Lower leg skin (tissue), 4 donors: ENCODE results near the gene SLC34A3. TPM values are rescaled to one million over a fixed set of nuclear protein-coding genes. Genes with fewer than 3 reads are reported as not detected.
A peak's percentile ranks its signal among the peaks of the same experiment; 100 is the strongest.

Experiments
- DNase-seq, 2 donors: peaks; one replicate each; pipeline ENCODE4 v3.0.0-alpha.2; 2019; ENCODE audit warnings: low spot score in 2 of 2
- H3K4me3 ChIP-seq: fragments of 200-600 bp; sonication (generic); 2 replicates; pipeline ENCODE4 v1.5.1; 2017; ENCODE audit warnings: mild to moderate bottlenecking, low read depth; ENCODE audit not compliant: poor library complexity, severe bottlenecking
- POLR2A ChIP-seq, 2 donors: fragments of 450-650 bp; IDR thresholded peaks; one replicate each; pipeline ENCODE4 v1.6.1; 2016 to 2017; ENCODE audit warnings: antibody characterized with exemption in 2 of 2, mild to moderate bottlenecking in 1 of 2, moderate library complexity in 1 of 2
- WGBS, 2 donors: methylation state at CpG; one replicate each; pipeline ENCODE4 v1.1.5; 2018; 5-methylcytosine and 5-hydroxymethylcytosine counted together
- intact Hi-C: fragments of 100-400 bp; cut with DNase I; formaldehyde crosslinking; loops from one replicate; pipeline ENCODE4 v1.15.0; 2023; ENCODE audit warnings: low total_unique reads
- total RNA-seq, 4 donors: library from RNA; depleted of rRNA; stranded (reverse); fragments of >200 nt; gene quantifications; one replicate each; pipeline ENCODE4 v1.1.0, GENCODE V29; 2016
- TF ChIP-seq, protein P1 (sequence below), 3 donors: fragments of 450-650 bp; IDR thresholded peaks; one replicate each; pipeline ENCODE4 v1.5.1; 2016; ENCODE audit warnings: antibody characterized with exemption in 3 of 3, mild to moderate bottlenecking in 3 of 3, moderate library complexity in 2 of 3

The SLC34A3 gene
- total RNA-seq, 4 donors from 2014 or later, result 1.6 TPM; not detected in 3

DNA sequence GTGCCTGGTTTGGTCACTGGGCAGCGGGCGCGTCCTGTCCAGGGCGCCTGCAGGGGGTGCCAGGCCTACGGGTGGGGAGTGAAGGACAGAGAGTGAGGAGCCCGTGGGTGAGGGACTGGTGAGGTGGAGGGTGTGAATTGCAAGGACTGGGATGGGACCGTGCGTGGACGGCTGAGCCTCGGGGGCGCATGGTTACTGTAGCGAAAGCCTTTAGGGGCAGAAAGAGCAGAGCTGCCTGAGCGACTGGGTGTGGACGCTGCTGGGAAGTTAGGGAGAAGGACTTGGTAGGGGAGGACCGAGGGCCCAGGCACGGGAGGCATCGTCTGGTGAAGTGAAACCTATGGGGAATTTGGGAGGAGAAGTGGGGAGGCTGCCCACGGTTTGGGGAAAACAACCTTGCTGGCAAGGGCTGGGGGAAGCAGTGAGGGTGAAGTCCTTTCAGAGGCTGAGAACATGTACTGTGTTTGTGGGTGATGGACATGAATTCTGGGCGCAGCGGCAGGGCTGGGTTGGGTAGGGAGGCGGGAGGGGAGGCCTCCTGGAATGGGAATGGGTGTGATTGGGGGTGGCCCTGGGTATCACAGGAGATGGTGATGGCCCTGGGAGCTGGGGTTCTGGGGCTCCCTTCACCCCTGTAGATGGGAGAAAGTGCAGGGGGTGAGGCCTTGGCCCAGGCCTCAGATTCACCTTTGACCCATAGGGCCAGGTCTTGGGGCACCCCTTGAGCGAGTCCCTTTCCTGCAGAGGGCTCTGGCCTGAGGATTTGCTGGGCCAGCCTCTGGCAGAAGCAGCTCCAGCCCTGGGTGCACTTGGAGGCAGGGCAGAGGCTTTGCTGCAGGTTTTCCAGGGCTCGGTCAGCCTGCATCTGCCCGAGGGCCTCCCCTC is 45.1 kb downstream of the SLC34A3 start:
- no peak for DNase-seq
- intact Hi-C loops, result no loop called here
- H3K4me3 ChIP-seq, result no peak overlapping the region
- TF ChIP-seq, protein P1, sequence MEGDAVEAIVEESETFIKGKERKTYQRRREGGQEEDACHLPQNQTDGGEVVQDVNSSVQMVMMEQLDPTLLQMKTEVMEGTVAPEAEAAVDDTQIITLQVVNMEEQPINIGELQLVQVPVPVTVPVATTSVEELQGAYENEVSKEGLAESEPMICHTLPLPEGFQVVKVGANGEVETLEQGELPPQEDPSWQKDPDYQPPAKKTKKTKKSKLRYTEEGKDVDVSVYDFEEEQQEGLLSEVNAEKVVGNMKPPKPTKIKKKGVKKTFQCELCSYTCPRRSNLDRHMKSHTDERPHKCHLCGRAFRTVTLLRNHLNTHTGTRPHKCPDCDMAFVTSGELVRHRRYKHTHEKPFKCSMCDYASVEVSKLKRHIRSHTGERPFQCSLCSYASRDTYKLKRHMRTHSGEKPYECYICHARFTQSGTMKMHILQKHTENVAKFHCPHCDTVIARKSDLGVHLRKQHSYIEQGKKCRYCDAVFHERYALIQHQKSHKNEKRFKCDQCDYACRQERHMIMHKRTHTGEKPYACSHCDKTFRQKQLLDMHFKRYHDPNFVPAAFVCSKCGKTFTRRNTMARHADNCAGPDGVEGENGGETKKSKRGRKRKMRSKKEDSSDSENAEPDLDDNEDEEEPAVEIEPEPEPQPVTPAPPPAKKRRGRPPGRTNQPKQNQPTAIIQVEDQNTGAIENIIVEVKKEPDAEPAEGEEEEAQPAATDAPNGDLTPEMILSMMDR (IDR thresholded peaks at IDR 0.05), result no peak
- no peak for TF ChIP-seq POLR2A (IDR thresholded peaks at IDR 0.05)
- WGBS, 2 donors, result 68 to 69% methylated on average over 23 of the region's 24 CpGs

DNA sequence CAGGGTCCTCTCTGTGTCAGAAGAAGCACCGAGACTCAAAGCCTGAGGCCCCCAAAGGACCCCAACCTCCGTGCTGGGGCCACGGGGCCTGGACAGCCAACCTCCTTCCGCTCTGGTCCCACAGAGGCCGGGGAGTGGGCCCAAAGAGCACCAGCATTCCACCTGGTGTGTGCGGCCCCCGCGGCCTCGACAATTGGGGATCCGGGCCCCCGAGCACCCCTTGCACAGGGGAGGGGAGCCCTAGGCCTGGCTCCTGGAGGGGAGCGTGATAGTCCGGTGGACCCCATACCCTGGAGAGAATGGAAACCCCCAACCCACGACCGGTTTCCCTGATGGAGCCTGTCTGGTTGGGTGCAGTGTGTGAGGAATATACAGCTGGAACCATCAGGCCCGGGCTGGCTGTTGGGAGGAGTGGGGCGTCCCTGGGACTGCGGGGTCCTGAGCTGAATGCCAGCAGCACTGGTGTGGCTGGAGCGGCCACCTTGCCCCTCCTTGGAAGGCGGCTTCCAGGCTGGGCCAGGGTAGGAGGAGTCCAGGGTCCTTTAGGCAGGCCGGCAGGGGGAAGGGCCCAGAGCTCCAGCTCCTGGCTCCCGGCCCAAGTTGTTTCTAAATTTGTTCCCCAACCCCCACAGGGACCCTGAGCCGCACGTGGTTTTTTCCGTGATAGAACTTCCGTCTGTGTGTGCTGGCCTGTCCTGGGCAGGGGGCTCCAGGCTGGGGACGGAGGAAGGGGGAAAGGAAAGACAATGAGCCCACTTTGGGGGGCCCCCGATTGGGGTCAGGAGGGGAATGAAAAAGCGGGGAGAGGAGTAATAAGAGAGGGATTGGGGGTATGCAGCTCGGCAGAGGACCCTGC is 46.0 kb downstream of the SLC34A3 start:
- peak overlapping the region; percentile 5 for H3K4me3 ChIP-seq
- 47 to 49% methylated on average over 24 to 26 of the region's 30 CpGs for WGBS, 2 donors
- intact Hi-C loops, result no loop called here
- TF ChIP-seq, protein P1 (IDR thresholded peaks at IDR 0.05), result no peak
- TF ChIP-seq POLR2A (IDR thresholded peaks at IDR 0.05), result no peak
- DNase-seq, result peak in 1 of 2 donors; percentile 93

DNA sequence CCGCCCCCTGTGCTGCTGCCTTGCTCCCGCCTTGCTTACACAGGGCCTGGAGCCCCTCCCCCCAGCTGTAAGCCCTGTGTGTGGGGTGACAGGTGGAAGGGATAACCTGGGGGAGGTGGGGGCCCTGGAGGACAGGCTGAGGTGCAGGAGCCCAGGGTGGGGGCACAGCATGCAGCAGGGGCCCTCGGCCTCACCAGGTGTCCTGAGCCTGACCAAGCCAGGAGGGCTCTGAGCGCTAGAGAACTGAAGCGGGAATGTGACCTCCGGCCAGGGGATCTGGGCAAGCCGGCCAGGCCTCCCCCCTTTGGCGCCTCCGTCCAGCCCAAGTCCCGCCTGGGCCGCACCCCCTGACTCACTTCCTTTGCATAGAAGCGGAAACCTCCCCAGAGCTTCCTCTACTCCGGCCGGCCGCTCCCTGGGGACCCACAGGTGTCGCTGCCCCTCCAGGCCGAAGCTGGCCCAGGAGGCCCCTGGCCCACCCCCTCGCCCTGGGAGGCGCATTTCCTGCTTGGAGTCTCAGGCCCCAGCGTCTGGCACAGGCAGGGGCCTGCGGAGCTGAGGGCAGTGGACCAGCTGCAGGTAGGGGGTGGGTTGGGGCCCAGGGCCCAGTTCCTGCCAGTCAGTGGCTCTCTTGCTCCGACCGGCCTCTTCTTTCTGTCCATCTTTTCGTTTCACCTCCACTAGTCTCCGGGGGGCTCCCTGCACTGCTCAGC is 46.8 kb downstream of the SLC34A3 start, which contains the start of gene TOR4A:
TOR4A (plus strand) TSS at position 398 of the 713 bp plus-strand sequence. CDS start 964 bp downstream, outside the sequence.
- WGBS, 2 donors, result 18 to 34% methylated on average over 7 to 23 of the region's 25 CpGs
- peak in 1 of 2 donors; percentile 96 for DNase-seq
- intact Hi-C loops, result no loop called here
- peak within 1 kb of the TSS; percentile 18 for H3K4me3 ChIP-seq
- TF ChIP-seq POLR2A (IDR thresholded peaks at IDR 0.05), result no peak
- TF ChIP-seq, protein P1 (IDR thresholded peaks at IDR 0.05), result no peak

DNA sequence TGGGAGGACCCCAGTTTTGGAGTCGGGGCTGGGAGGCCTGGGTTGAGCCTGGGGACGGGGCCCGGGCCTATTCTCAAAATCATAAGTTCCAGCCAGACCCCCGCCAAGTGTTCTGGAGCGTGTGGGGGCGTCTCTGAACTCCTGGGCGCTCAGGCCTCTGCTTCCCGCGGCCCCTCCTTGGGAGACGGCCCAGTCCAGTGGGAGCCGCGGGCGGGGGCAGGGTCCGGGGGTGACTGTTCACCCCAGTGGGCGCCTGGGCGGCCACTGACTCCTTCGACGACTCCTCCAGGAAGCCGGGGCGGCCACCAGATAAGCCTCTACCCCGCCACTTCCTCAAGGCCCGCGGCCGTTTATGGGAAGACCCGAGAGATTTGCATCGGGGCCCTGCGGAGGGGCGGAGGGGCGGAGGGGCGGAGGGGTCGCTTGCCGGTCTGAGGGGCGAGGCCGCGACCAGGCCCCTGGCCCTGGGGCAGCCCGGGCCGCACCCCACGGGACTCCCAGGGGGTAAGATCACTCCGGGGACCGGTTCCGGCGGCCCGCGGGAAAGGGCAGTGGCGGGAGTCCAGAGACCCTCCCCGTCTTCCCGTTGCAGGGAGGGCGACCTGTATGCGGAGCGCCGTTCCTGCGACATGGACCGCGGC is 47.5 kb downstream of the SLC34A3 start:
- intact Hi-C loops, result no loop called here
- peak in 1 of 2 donors; percentile 88 for DNase-seq
- no peak for TF ChIP-seq POLR2A (IDR thresholded peaks at IDR 0.05)
- TF ChIP-seq, protein P1 (IDR thresholded peaks at IDR 0.05), result no peak
- 19 to 40% methylated on average over 1 to 34 of the region's 54 CpGs for WGBS, 2 donors
- peak overlapping the region; percentile 18 for H3K4me3 ChIP-seq
